ENCODE results near the gene DHX57.

GRCh38 chr2:38898256-38898655 is 22.5 kb upstream of the DHX57 start:
- TF ChIP-seq CTCF (IDR thresholded peaks at IDR 0.05 in 4 of 5, conservative IDR thresholded peaks at IDR 0.05 in 1 of 5) (no peak), POLR2A (IDR thresholded peaks at IDR 0.05) (no peak)

Measured in gastrocnemius medialis (tissue), 4 donors.